ENCODE measurements around the gene SORCS2. TPM values are rescaled to one million over a fixed set of nuclear protein-coding genes. Genes with fewer than 3 reads are reported as not detected.

Gene SORCS2
- total RNA-seq, 3 donors from 2014 or later: 0.66 to 1.3 (median 0.80) TPM

DNA sequence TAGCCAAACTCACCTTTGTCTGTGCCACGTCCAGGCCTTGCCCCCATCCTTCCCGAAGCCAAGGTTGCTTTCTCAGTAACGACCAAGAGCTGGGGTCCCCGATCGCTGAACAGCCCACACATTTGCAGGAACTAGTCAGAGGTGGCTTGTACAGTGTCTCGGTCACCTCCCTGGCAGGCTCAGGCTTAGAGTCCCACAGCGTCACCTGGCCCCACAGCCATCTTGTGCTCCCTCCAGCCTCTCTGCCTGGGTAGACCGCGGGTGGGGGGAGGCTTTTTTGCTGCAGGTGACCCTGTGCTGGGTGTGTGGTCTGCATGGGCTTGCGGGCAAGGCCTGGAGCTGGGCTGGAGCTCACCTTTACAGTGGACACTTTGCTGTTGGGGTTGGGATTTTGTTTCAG, 182.2 kb downstream of the SORCS2 start:
- H3K27ac ChIP-seq: no peak overlapping the region
- no peak overlapping the region for H3K4me3 ChIP-seq
- intact Hi-C loops (cut with DNase I; ENCODE audit: low total_unique reads): no loop called here

DNA sequence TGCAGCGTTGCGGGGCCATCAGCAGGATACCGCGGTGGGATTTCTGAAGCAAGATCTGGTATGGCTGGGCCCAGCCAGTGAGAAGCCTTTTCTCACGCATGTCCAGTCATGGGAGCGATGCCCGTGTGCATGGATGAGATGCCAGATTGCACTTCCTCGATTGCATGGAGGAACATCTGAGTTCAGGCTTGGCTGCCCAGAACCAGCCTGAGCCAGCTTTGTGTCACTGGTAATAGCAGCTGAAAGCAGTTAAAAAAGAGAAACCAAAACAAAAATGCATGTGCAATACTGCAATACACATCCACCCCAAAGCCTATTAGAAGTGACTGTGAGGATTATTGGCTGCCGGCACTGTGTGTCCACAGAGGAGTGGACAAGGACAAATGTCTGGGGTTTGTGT, 183.1 kb downstream of the SORCS2 start:
- H3K4me3 ChIP-seq: no peak overlapping the region
- no peak for DNase-seq (ENCODE audit: low spot score in 2 of 2)

More for the DNA sequence above, 182.2 kb downstream of the SORCS2 start:
- no peak for TF ChIP-seq CTCF (IDR thresholded peaks at IDR 0.05)
- no peak for TF ChIP-seq POLR2A (IDR thresholded peaks at IDR 0.05)
- TF ChIP-seq POLR2AphosphoS5 (IDR thresholded peaks at IDR 0.05): no peak
- H3K4me1 ChIP-seq: no peaks in the 10 kb centered on the region
- no peaks in the 10 kb centered on the region for H3K36me3 ChIP-seq
- no peaks in the 10 kb centered on the region for H3K9me3 ChIP-seq
- peaks cover 0 to 22% of the 10 kb centered on the region in 2 donors for H3K27me3 ChIP-seq
- no peak for DNase-seq (ENCODE audit: low spot score in 2 of 2)

DNA sequence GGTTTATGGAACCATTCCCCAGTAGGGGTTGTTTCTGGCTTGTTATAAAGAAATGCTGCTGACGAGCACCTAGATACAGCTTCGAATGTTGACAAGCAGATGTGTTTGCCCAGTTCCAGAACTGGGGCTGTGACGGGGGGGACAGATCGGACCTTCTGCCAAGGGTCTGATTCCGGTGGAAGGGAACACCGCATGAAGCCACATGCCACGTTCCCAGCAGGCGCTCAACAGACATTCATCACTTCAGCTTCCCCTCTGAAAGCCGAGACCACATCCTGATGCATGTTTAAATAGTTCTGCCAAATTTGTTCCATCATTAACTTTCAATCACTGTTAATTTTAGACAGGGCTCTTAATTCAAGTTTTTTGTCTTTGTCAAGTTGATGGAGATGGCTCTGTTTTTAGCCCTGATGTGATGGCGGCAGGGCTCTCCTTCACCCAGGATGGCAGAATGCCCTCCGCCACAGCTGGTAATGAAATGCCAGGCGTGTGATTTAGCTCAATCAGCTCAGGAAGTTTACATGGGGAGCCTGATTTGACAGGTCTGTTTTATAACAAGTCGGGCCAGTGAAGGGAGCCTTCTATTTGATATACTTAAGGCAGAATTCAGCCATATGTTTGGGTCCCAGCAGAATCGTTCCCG, 185.0 kb downstream of the SORCS2 start:
- intact Hi-C loops (cut with DNase I; ENCODE audit: low total_unique reads): no loop called here
- H3K27me3 ChIP-seq: peaks cover 0 to 17% of the 10 kb centered on the region in 2 donors
- TF ChIP-seq CTCF (IDR thresholded peaks at IDR 0.05): no peak
- TF ChIP-seq POLR2AphosphoS5 (IDR thresholded peaks at IDR 0.05): no peak

More for the DNA sequence above, 183.1 kb downstream of the SORCS2 start:
- Histone ChIP-seq H3K27me3 (peaks cover 0 to 20% of the 10 kb centered on the region in 2 donors), H3K9me3 (no peaks in the 10 kb centered on the region), H3K36me3 (no peaks in the 10 kb centered on the region), H3K27ac (no peak overlapping the region), H3K4me1 (no peaks in the 10 kb centered on the region)
- TF ChIP-seq POLR2AphosphoS5 (IDR thresholded peaks at IDR 0.05): no peak
- no peak for TF ChIP-seq CTCF (IDR thresholded peaks at IDR 0.05)
- TF ChIP-seq POLR2A (IDR thresholded peaks at IDR 0.05): no peak
- intact Hi-C loops (cut with DNase I; ENCODE audit: low total_unique reads): no loop called here

GRCh38 chr4:7379186-7379585, 186.8 kb downstream of the SORCS2 start:
- intact Hi-C loops (cut with DNase I; ENCODE audit: low total_unique reads): no loop called here
- no peaks in the 10 kb centered on the region for H3K4me1 ChIP-seq
- H3K27me3 ChIP-seq: peaks cover 0 to 16% of the 10 kb centered on the region in 2 donors
- no peaks in the 10 kb centered on the region for H3K36me3 ChIP-seq
- H3K9me3 ChIP-seq: no peaks in the 10 kb centered on the region
- no peak for DNase-seq (ENCODE audit: low spot score in 2 of 2)
- H3K27ac ChIP-seq: no peak overlapping the region
- H3K4me3 ChIP-seq: no peak overlapping the region
- no peak for TF ChIP-seq POLR2A (IDR thresholded peaks at IDR 0.05)
- no peak for TF ChIP-seq POLR2AphosphoS5 (IDR thresholded peaks at IDR 0.05)
- no peak for TF ChIP-seq CTCF (IDR thresholded peaks at IDR 0.05)

More for the DNA sequence above, 185.0 kb downstream of the SORCS2 start:
- Histone ChIP-seq H3K27ac (no peak overlapping the region), H3K4me1 (no peaks in the 10 kb centered on the region), H3K4me3 (no peak overlapping the region), H3K9me3 (no peaks in the 10 kb centered on the region), H3K36me3 (no peaks in the 10 kb centered on the region)
- no peak for DNase-seq (ENCODE audit: low spot score in 2 of 2)

DNA sequence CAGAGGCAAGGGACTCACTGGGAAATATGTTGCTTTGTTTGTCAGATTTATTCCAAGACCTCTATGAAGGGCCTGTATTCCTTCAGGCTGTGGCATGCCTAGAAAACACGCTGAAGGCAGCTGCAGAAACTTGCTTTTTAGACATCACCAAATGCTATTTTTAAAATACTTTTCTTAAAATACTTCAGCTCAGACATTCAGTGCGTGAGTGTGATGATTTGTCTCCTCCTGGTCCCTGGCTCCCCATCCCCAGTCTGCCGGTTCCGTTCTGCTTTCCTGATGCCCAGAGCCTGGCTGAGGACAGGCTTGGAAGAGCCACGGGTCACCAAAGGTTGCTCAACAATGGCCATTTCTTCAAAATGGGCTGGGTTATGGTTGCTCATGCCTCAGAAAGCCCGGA, 187.4 kb downstream of the SORCS2 start:
- H3K36me3 ChIP-seq: no peaks in the 10 kb centered on the region
- H3K4me1 ChIP-seq: no peaks in the 10 kb centered on the region
- H3K4me3 ChIP-seq: no peak overlapping the region
- H3K9me3 ChIP-seq: no peaks in the 10 kb centered on the region
- TF ChIP-seq POLR2A (IDR thresholded peaks at IDR 0.05) (no peak), POLR2AphosphoS5 (IDR thresholded peaks at IDR 0.05) (no peak), CTCF (IDR thresholded peaks at IDR 0.05) (no peak)
- intact Hi-C loops (cut with DNase I; ENCODE audit: low total_unique reads): no loop called here
- no peak overlapping the region for H3K27ac ChIP-seq
- H3K27me3 ChIP-seq: peaks cover 0 to 11% of the 10 kb centered on the region in 2 donors
- DNase-seq (ENCODE audit: low spot score in 2 of 2): no peak

Data from breast epithelium (tissue), 4 donors.